Skin epidermis (tissue), 12 donors: ENCODE results near the gene ERCC6.

Source experiments
- H3K27ac ChIP-seq, 21 experiments: fragments of 200-600 bp; sonication (generic) in 11 of 21; one replicate each; pipeline ENCODE4 v1.5.0; 2020; ENCODE audit warnings: mild to moderate bottlenecking in 3 of 21, inconsistent platforms in 2 of 21, moderate library complexity in 2 of 21
- H3K4me3 ChIP-seq, 7 experiments: fragments of 200-600 bp; sonication (generic) in 2 of 7; one replicate each; pipeline ENCODE4 v1.5.0; 2020; ENCODE audit warnings: inconsistent platforms in 2 of 7, mild to moderate bottlenecking in 2 of 7, moderate library complexity in 1 of 7

The ERCC6 gene

GRCh38 chr10:49478819-49479218 is 60.1 kb downstream of the ERCC6 start:
- no peak overlapping the region for H3K4me3 ChIP-seq
- no peak overlapping the region for H3K27ac ChIP-seq

GRCh38 chr10:49474901-49475300 is 64.0 kb downstream of the ERCC6 start:
- Histone ChIP-seq H3K27ac (no peak overlapping the region), H3K4me3 (no peak overlapping the region)

- no peak overlapping the region for H3K4me3 ChIP-seq
- no peak overlapping the region for H3K27ac ChIP-seq
Measured at GRCh38 chr10:49471532-49471931, 67.4 kb downstream of the ERCC6 start.

GRCh38 chr10:49465736-49466135 is 73.2 kb downstream of the ERCC6 start:
- Histone ChIP-seq H3K27ac (no peak overlapping the region), H3K4me3 (no peak overlapping the region)
